Endothelial cell (in vitro differentiated cells): ENCODE measurements around the gene SWI5. TPM values are rescaled to one million over a fixed set of nuclear protein-coding genes. Genes with fewer than 3 reads are reported as not detected.

Source experiments
- DNase-seq: peaks from one replicate; pipeline ENCODE4 v3.0.0; 2021; ENCODE audit warnings: low spot score
- H3K27ac Mint-ChIP-seq: one replicate; pipeline ENCODE4 v1.8.0; 2021; ENCODE audit warnings: mixed read lengths, inconsistent platforms; ENCODE audit not compliant: unreplicated experiment
- H3K27me3 Mint-ChIP-seq: one replicate; pipeline ENCODE4 v1.8.0; 2021; ENCODE audit warnings: mild to moderate bottlenecking, moderate library complexity, mixed read lengths, inconsistent platforms; ENCODE audit not compliant: unreplicated experiment
- H3K36me3 Mint-ChIP-seq: one replicate; pipeline ENCODE4 v1.8.0; 2021; ENCODE audit warnings: mild to moderate bottlenecking, low read depth, mixed read lengths, inconsistent platforms; ENCODE audit not compliant: unreplicated experiment
- H3K4me1 Mint-ChIP-seq: one replicate; pipeline ENCODE4 v1.8.0; 2021; ENCODE audit warnings: mild to moderate bottlenecking, mixed read lengths, inconsistent platforms; ENCODE audit not compliant: unreplicated experiment
- H3K4me3 Mint-ChIP-seq: one replicate; pipeline ENCODE4 v1.8.0; 2021; ENCODE audit warnings: mild to moderate bottlenecking, mixed read lengths, inconsistent platforms; ENCODE audit not compliant: unreplicated experiment
- H3K9me3 Mint-ChIP-seq: one replicate; pipeline ENCODE4 v1.8.0; 2021; ENCODE audit warnings: mixed read lengths, inconsistent platforms; ENCODE audit not compliant: unreplicated experiment
- total RNA-seq: library from RNA; stranded (reverse); fragmentation: NEBNext Ultra II Directional; extraction: Animal tissue kit (Norgen Biotek cat#: 25700); gene quantifications from one replicate; pipeline ENCODE4 v1.2.1, GENCODE V29; 2021; ENCODE audit not compliant: unreplicated experiment
- TF ChIP-seq, protein P1 (sequence below): fragments of 200-600 bp; sonication (generic); IDR thresholded peaks from one replicate; pipeline ENCODE4 v1.5.0; 2021; ENCODE audit warnings: antibody characterized with exemption; ENCODE audit not compliant: unreplicated experiment

SWI5 gene
- total RNA-seq, 1 donor from 2014 or later, result 26.8 TPM

GRCh38 chr9:128259156-128259555, 16.9 kb upstream of the SWI5 start:
- DNase-seq, result no peak
- Mint-ChIP-seq H3K27me3 (peaks cover 2% of the 10 kb centered on the region), H3K4me1 (no peaks in the 10 kb centered on the region), H3K9me3 (no peaks in the 10 kb centered on the region), H3K27ac (no peak overlapping the region), H3K4me3 (no peak overlapping the region), H3K36me3 (peaks cover 44% of the 10 kb centered on the region)
- TF ChIP-seq, protein P1, sequence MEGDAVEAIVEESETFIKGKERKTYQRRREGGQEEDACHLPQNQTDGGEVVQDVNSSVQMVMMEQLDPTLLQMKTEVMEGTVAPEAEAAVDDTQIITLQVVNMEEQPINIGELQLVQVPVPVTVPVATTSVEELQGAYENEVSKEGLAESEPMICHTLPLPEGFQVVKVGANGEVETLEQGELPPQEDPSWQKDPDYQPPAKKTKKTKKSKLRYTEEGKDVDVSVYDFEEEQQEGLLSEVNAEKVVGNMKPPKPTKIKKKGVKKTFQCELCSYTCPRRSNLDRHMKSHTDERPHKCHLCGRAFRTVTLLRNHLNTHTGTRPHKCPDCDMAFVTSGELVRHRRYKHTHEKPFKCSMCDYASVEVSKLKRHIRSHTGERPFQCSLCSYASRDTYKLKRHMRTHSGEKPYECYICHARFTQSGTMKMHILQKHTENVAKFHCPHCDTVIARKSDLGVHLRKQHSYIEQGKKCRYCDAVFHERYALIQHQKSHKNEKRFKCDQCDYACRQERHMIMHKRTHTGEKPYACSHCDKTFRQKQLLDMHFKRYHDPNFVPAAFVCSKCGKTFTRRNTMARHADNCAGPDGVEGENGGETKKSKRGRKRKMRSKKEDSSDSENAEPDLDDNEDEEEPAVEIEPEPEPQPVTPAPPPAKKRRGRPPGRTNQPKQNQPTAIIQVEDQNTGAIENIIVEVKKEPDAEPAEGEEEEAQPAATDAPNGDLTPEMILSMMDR, result no peak

DNA sequence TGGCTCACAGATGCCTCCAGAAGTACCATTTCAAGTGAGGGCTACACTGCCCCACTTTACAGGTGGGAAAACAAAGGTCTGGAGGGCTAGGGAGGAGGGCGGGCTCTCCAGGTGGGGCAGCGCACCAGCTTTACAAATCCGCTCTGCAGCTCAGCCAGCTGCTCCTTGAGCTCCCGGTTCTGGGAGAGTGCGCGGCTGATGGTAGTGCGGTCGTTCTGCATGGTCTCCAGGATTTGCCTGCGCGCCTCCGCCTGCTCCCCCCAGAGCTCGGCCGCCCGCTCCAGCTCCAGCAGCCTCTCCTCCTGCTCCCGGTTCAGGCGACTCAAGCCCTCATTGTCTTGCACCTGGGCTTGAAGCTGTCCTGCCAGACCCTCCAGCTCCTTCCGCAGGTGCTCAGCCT, 15.7 kb upstream of the SWI5 start:
- Mint-ChIP-seq H3K27me3 (no peaks in the 10 kb centered on the region), H3K27ac (no peak overlapping the region), H3K4me3 (no peak overlapping the region), H3K36me3 (peaks cover 50% of the 10 kb centered on the region), H3K4me1 (no peaks in the 10 kb centered on the region), H3K9me3 (no peaks in the 10 kb centered on the region)
- DNase-seq, result no peak
- TF ChIP-seq, protein P1, result no peak

DNA sequence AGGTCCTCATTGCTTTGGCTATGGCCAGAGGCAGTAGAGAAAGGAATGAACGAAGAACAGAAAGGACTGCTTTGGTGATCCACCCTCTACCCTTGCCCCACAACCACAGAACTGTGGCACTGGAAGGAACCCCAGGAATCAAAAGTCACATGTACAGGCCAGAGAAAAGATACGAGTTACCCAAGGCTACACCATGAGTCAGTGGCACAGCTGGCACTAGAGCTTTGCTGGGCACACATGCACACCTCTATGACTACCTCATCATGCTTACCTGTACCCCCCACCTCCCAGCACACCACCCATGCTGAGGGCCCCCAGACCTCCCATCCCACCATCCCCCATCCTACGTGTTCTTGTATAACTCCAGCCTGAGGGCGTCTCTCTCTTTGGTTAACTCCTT, 13.4 kb upstream of the SWI5 start:
- no peak overlapping the region for H3K4me3 Mint-ChIP-seq
- H3K36me3 Mint-ChIP-seq, result peaks cover 54% of the 10 kb centered on the region
- no peak overlapping the region for H3K27ac Mint-ChIP-seq
- H3K27me3 Mint-ChIP-seq, result no peaks in the 10 kb centered on the region
- H3K4me1 Mint-ChIP-seq, result no peaks in the 10 kb centered on the region
- TF ChIP-seq, protein P1, result no peak
- no peaks in the 10 kb centered on the region for H3K9me3 Mint-ChIP-seq
- no peak for DNase-seq

DNA sequence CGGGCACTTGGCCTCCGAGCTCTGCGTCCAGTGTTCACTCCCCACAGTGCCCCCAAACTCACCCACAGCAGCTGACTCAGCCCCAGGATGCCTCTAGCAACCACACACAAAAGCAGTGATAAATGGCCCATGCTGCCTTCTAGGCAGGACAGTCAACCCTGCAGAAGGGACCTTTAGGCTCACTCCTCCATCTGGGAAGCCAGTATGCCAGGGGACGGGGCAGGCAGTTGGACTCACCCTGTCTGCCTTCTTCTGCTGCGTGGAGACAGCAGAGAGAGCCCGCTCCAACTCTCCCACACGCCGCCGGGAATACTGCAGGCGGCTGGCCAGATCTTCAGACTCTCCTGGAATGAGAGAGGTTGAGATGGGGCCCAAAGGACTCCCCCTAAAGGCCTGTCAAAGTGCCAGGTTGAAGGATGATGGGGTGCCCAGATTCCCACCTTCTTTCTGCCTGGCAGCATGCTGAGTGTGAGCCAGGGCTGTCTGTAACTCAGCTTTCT, 10.7 kb upstream of the SWI5 start:
- H3K27me3 Mint-ChIP-seq, result peaks cover 2% of the 10 kb centered on the region
- TF ChIP-seq, protein P1, result no peak
- peak overlapping the region; percentile 15 for H3K4me3 Mint-ChIP-seq
- no peak overlapping the region for H3K27ac Mint-ChIP-seq
- no peaks in the 10 kb centered on the region for H3K9me3 Mint-ChIP-seq
- H3K4me1 Mint-ChIP-seq, result no peaks in the 10 kb centered on the region
- peaks cover 43% of the 10 kb centered on the region for H3K36me3 Mint-ChIP-seq
- DNase-seq, result no peak

DNA sequence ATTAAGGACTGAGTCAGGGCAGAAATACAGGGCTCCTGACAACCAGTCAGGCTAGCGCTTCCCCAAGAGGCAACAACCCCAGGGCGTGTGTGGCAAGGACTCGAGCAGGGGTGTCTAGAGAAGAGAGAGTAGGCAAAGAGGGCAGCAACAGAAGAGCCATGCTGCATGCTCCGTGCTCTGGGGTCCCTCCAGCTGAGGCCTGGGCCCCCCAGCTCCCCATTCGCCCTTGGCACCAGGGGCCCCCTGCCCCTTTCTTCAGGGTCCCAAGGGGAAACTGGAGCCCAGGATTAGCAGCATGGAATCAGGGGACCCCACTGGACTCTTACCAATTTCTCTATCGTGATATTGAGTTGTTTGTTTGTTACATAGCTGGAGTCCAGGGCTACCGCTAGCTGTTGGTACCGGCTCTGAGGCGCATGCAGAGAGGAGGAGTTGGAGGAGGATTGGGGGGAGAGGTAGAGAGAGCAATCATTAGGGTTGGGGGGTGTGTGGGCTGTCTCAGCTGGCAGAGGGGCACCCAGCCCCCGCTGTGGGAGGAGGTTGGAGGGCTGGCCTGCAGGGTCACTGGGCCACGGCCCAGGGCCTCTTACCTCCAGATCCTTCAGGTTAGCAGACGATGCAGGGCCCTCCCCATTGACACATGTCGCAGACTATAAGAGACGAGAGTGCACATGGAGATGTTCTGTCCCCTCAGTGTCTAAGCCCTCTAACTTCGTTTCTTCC, 9.0 kb upstream of the SWI5 start:
- TF ChIP-seq, protein P1, result no peak
- Mint-ChIP-seq H3K27ac (no peak overlapping the region), H3K27me3 (peaks cover 2% of the 10 kb centered on the region), H3K9me3 (no peaks in the 10 kb centered on the region), H3K4me3 (peak overlapping the region; percentile 27), H3K36me3 (peaks cover 35% of the 10 kb centered on the region), H3K4me1 (no peaks in the 10 kb centered on the region)
- DNase-seq, result no peak
